H1 (cell line): ENCODE results near the gene METTL8. TPM values are rescaled to one million over a fixed set of nuclear protein-coding genes. Genes with fewer than 3 reads are reported as not detected.

Source experiments
- CTCF ChIA-PET: fragments of 300-600 bp; sonication (Branson Sonifier 250); formaldehyde crosslinking; loops from one replicate; lab custom pipeline; 2021; ENCODE audit not compliant: partially characterized antibody; lab: Charles Lee
- POLR2A ChIA-PET: fragments of 300-600 bp; sonication (Branson Sonifier 250); formaldehyde crosslinking; loops from one replicate; lab custom pipeline; 2021; ENCODE audit warnings: inconsistent platforms; ENCODE audit not compliant: partially characterized antibody; lab: Charles Lee
- DNase-seq, 2 experiments: peaks; one replicate each; pipeline versions ENCODE4 v3.0.0 to v3.0.0-alpha.2; 2010 to 2022; ENCODE audit warnings: low spot score in 2 of 2, low read depth in 1 of 2, mixed read lengths in 1 of 2
- FAIRE-seq: peaks from 2 replicates; lab custom pipeline; 2011; peaks lifted over from hg19 to GRCh38; lab: Jason Lieb, UNC
- H2AFZ ChIP-seq: 2 replicates; pipeline ENCODE4 v1.8.1; 2012; ENCODE audit warnings: low read length, inconsistent platforms
- H2AK5ac ChIP-seq: 2 replicates; pipeline ENCODE4 v1.6.1; 2013; ENCODE audit warnings: low read depth, low read length
- H2BK120ac ChIP-seq: replicated peaks from 2 replicates; pipeline ENCODE3; 2013; ENCODE audit warnings: low read depth, low read length, inconsistent platforms
- H2BK12ac ChIP-seq: 2 replicates; pipeline ENCODE4 v1.6.1; 2013; ENCODE audit warnings: low read depth, low read length
- H2BK15ac ChIP-seq: 2 replicates; pipeline ENCODE4 v1.6.1; 2013; ENCODE audit warnings: low read length
- H2BK20ac ChIP-seq: 2 replicates; pipeline ENCODE4 v1.6.1; 2013; ENCODE audit warnings: low read length
- H2BK5ac ChIP-seq: 2 replicates; pipeline ENCODE4 v1.6.1; 2013; ENCODE audit warnings: low read depth, low read length
- H3K14ac ChIP-seq: 2 replicates; pipeline ENCODE4 v1.6.1; 2013; ENCODE audit warnings: inconsistent platforms; ENCODE audit not compliant: insufficient read length
- H3K18ac ChIP-seq: 2 replicates; pipeline ENCODE4 v1.6.1; 2013; ENCODE audit warnings: low read length; ENCODE audit errors: extremely low read depth
- H3K23ac ChIP-seq: 2 replicates; pipeline ENCODE4 v1.6.1; 2013; ENCODE audit warnings: inconsistent platforms; ENCODE audit not compliant: insufficient read length
- H3K23me2 ChIP-seq: 2 replicates; pipeline ENCODE4 v1.6.1; 2013; ENCODE audit warnings: low read depth, low read length
- H3K27ac ChIP-seq: 2 replicates; pipeline ENCODE4 v1.6.1; 2011; ENCODE audit warnings: low read depth, low read length, inconsistent platforms
- H3K27me3 ChIP-seq, 4 experiments: replicated peaks in 1 of 4; 1 replicate in 1 of 4; 2 replicates in 3 of 4; pipeline versions ENCODE4 v1.6.1 to v1.8.1; 2011 to 2013; ENCODE audit warnings: low read length in 3 of 4, mild to moderate bottlenecking in 3 of 4, inconsistent platforms in 2 of 4, mixed read lengths in 2 of 4, moderate library complexity in 1 of 4; ENCODE audit not compliant: control insufficient read depth in 3 of 4, insufficient read depth in 3 of 4; ENCODE audit errors: extremely low read depth in 1 of 4
- H3K36me3 ChIP-seq, 4 experiments: 2 replicates each; pipeline versions ENCODE4 v1.6.1 to v1.8.1; 2011 to 2013; ENCODE audit warnings: mild to moderate bottlenecking in 4 of 4, low read length in 3 of 4, moderate library complexity in 2 of 4, control low read depth in 1 of 4, inconsistent platforms in 1 of 4; ENCODE audit not compliant: insufficient read depth in 4 of 4, control insufficient read depth in 2 of 4
- H3K4ac ChIP-seq: replicated peaks from 2 replicates; pipeline ENCODE3; 2013; ENCODE audit warnings: low read length, low read depth, mixed read lengths, inconsistent platforms; ENCODE audit not compliant: insufficient read length
- H3K4me1 ChIP-seq, 4 experiments: replicated peaks in 1 of 4; 1 replicate in 1 of 4; 2 replicates in 3 of 4; pipeline versions ENCODE4 v1.6.1 to v1.8.1; 2011 to 2013; ENCODE audit warnings: low read length in 3 of 4, inconsistent platforms in 2 of 4, mixed read lengths in 1 of 4; ENCODE audit not compliant: insufficient read depth in 4 of 4, control insufficient read depth in 3 of 4
- H3K4me2 ChIP-seq, 2 experiments: 2 replicates each; pipeline versions ENCODE4 v1.6.1 to v1.8.1; 2011 to 2013; ENCODE audit warnings: low read depth in 2 of 2, low read length in 2 of 2, control low read depth in 1 of 2, inconsistent platforms in 1 of 2, mild to moderate bottlenecking in 1 of 2; ENCODE audit not compliant: insufficient read depth in 1 of 2
- H3K4me3 ChIP-seq, 4 experiments: fragments of 200-600, 300-600 bp in 1 of 4; sonication (generic), shearing (Covaris generic), sonication (Bioruptor Twin) in 1 of 4; 2 replicates each; pipeline versions ENCODE4 v1.5.1 to v1.8.1; 2011 to 2016; ENCODE audit warnings: low read length in 4 of 4, low read depth in 3 of 4, control low read depth in 2 of 4, inconsistent platforms in 2 of 4, mild to moderate bottlenecking in 2 of 4, mixed read lengths in 1 of 4, moderate library complexity in 1 of 4; ENCODE audit not compliant: insufficient read depth in 2 of 4; ENCODE audit errors: extremely low read depth in 1 of 4
- H3K56ac ChIP-seq: replicated peaks from 2 replicates; pipeline ENCODE3; 2013; ENCODE audit warnings: low read depth, mild to moderate bottlenecking, mixed read lengths, low read length, inconsistent platforms; ENCODE audit not compliant: insufficient read length
- H3K79me1 ChIP-seq: 2 replicates; pipeline ENCODE4 v1.6.1; 2013; ENCODE audit warnings: low read depth, low read length, control low read depth
- H3K79me2 ChIP-seq, 2 experiments: 2 replicates each; pipeline versions ENCODE4 v1.6.1 to v1.8.1; 2012 to 2013; ENCODE audit warnings: low read length in 2 of 2, mild to moderate bottlenecking in 2 of 2, inconsistent platforms in 1 of 2; ENCODE audit not compliant: insufficient read depth in 2 of 2, control insufficient read depth in 1 of 2
- H3K9ac ChIP-seq, 4 experiments: replicated peaks in 1 of 4; 1 replicate in 1 of 4; 2 replicates in 3 of 4; pipeline versions ENCODE4 v1.6.1 to v1.8.1; 2011 to 2013; ENCODE audit warnings: low read depth in 3 of 4, low read length in 3 of 4, control low read depth in 2 of 4, mild to moderate bottlenecking in 2 of 4, moderate library complexity in 2 of 4, inconsistent platforms in 1 of 4; ENCODE audit errors: extremely low read depth in 1 of 4
- H3K9me3 ChIP-seq, 2 experiments: 2 replicates each; pipeline versions ENCODE4 v1.6.1 to v1.8.1; 2012 to 2013; ENCODE audit warnings: mild to moderate bottlenecking in 2 of 2, moderate library complexity in 2 of 2, control low read depth in 1 of 2, inconsistent platforms in 1 of 2, low read depth in 1 of 2, low read length in 1 of 2, mixed read lengths in 1 of 2; ENCODE audit not compliant: insufficient read depth in 2 of 2
- H4K20me1 ChIP-seq, 2 experiments: replicated peaks in 1 of 2; 2 replicates each; pipeline versions ENCODE3 to v1.8.1; 2011 to 2013; ENCODE audit warnings: inconsistent platforms in 2 of 2, low read length in 2 of 2, mild to moderate bottlenecking in 1 of 2; ENCODE audit not compliant: insufficient read depth in 2 of 2, control insufficient read depth in 1 of 2
- H4K5ac ChIP-seq: 2 replicates; pipeline ENCODE4 v1.6.1; 2013; ENCODE audit warnings: low read length, low read depth, mixed read lengths, inconsistent platforms; ENCODE audit not compliant: insufficient read length
- H4K8ac ChIP-seq: 2 replicates; pipeline ENCODE4 v1.8.0; 2013; ENCODE audit warnings: mild to moderate bottlenecking, moderate library complexity, low read length, inconsistent platforms; ENCODE audit not compliant: insufficient read depth; ENCODE audit errors: extremely low read depth
- H4K91ac ChIP-seq: replicated peaks from 2 replicates; pipeline ENCODE3; 2013; ENCODE audit warnings: low read length, mixed read lengths, inconsistent platforms; ENCODE audit not compliant: insufficient read length
- ASH2L ChIP-seq: fragments of 200-600, 300-600 bp; sonication (generic); IDR thresholded peaks from one replicate; pipeline ENCODE4 v1.7.1; 2017; ENCODE audit warnings: low read length
- CHD2 ChIP-seq: IDR thresholded peaks from 2 replicates; pipeline ENCODE4 v1.6.1; 2012; ENCODE audit warnings: low read length, improper control_type of control experiment
- CTCF ChIP-seq, 3 experiments: IDR thresholded peaks; 1 replicate in 2 of 3; 2 replicates in 1 of 3; pipeline versions ENCODE4 v1.5.1 to v1.6.1; 2011; ENCODE audit warnings: low read length in 3 of 3, mild to moderate bottlenecking in 3 of 3, inconsistent platforms in 2 of 3, low read depth in 1 of 3, moderate library complexity in 1 of 3; ENCODE audit not compliant: insufficient read depth in 1 of 3; ENCODE audit errors: control extremely low read depth in 1 of 3
- JUND ChIP-seq: IDR thresholded peaks from 2 replicates; pipeline ENCODE4 v1.6.1; 2011; ENCODE audit warnings: mild to moderate bottlenecking, improper control_type of control experiment, low read length
- POLR2A ChIP-seq, 2 experiments: IDR thresholded peaks; 1 replicate in 1 of 2; 2 replicates in 1 of 2; pipeline ENCODE4 v1.6.1; 2011; ENCODE audit warnings: low read depth in 2 of 2, low read length in 2 of 2, mild to moderate bottlenecking in 2 of 2; ENCODE audit errors: control extremely low read depth in 1 of 2
- SIN3A ChIP-seq, 2 experiments: IDR thresholded peaks in 1 of 2; conservative IDR thresholded peaks in 1 of 2; 2 replicates each; pipeline ENCODE4 v1.6.1; 2011 to 2012; ENCODE audit warnings: low read length in 2 of 2, improper control_type of control experiment in 1 of 2, low read depth in 1 of 2, mild to moderate bottlenecking in 1 of 2
- SIRT6 ChIP-seq: IDR thresholded peaks from one replicate; pipeline ENCODE4 v1.7.1; 2012; ENCODE audit warnings: low read length, inconsistent platforms
- SP2 ChIP-seq: IDR thresholded peaks from 2 replicates; pipeline ENCODE4 v1.6.1; 2012; ENCODE audit warnings: mild to moderate bottlenecking, low read length, inconsistent platforms
- SP4 ChIP-seq: IDR thresholded peaks from 2 replicates; pipeline ENCODE4 v1.6.1; 2012; ENCODE audit warnings: low read length, inconsistent platforms
- SRF ChIP-seq: IDR thresholded peaks from 2 replicates; pipeline ENCODE4 v1.6.1; 2011; ENCODE audit warnings: mild to moderate bottlenecking, low read depth, low read length, moderate library complexity
- TBP ChIP-seq: IDR thresholded peaks from 2 replicates; pipeline ENCODE4 v1.6.1; 2011; ENCODE audit warnings: low read depth, low read length, improper control_type of control experiment
- WGBS, 2 experiments: shearing (Covaris generic) in 1 of 2; methylation state at CpG; one replicate each; pipeline versions ENCODE4 v1.1.6 to v1.1.7; 2013 to 2015; ENCODE audit warnings: low lambda C conversion rate in 2 of 2, mixed read lengths in 2 of 2, inconsistent platforms in 1 of 2, low coverage in 1 of 2, missing lambda C conversion rate in 1 of 2; ENCODE audit not compliant: insufficient replicate concordance in 2 of 2, insufficient coverage in 1 of 2, insufficient read length in 1 of 2; ENCODE audit errors: extremely low coverage in 1 of 2, missing lambda C conversion rate in 1 of 2; 5-methylcytosine and 5-hydroxymethylcytosine counted together
- polyA plus RNA-seq, 7 experiments: library from polyadenylated mRNA; depleted of rRNA in 3 of 7; stranded (reverse) in 5 of 7; unstranded in 2 of 7; fragments of >200 nt in 5 of 7; fragments of 200-250 nt in 2 of 7; gene quantifications; 1 replicate in 5 of 7; 2 replicates in 1 of 7; 4 replicates in 1 of 7; pipeline versions ENCODE4 v1.2.1 to v1.2.3, GENCODE V29; 2011 to 2013; ENCODE audit warnings: missing spikeins in 2 of 7, mixed read lengths in 2 of 7
- total RNA-seq: library from RNA; stranded (reverse); fragmentation: NEBNext Ultra II Directional; extraction: Animal tissue kit (Norgen Biotek cat#: 25700); gene quantifications from 2 replicates; pipeline ENCODE4 v1.2.1, GENCODE V29; 2021

Gene METTL8
- total and polyA plus RNA-seq, 2 of the 8 experiments (the other 6 are each of a cell fraction or from before 2014, with no cell fraction given) = 17.6 to 79.7 TPM

DNA sequence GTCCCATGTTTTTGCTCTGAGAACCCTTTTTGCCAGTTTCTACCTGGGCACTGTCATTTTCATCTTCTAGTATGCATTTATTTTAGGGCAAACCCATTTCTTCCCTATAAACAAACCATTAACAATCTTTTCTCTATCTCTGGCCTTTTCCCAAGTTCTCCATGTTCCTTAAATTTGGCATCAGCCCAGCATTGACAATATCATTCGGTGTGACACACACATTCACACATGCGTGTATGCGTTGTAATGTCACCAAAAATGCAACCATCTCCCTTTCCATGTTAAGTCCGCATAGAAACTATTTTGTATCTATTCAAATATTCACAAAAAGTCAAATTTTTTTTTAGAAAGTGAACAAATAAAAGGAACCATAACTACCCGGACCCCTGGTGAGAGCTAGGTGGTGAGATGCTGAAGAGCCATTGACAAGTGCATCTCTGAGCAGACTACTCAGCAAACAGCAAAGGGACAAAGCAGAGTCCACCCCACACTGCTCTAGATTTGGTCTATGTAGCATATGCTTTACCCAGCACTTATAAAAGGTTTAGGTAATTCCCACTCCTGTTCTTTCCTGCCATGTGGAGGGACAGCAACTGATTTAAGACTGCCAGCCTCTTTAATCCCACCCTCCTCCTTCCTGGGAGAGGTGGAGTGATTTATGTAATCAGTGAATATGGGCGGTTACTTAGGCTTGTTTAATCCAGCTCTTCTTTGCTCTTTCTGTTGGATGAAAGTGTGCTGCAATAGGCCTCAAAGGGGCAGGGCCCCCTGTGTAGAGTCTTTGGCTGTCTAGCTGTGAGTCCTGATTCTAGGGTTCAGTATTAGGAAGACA lies 124.1 kb downstream of the METTL8 start:
- Histone ChIP-seq H3K23ac (no peak overlapping the region), H2AFZ (no peak overlapping the region), H3K23me2 (no peaks in the 10 kb centered on the region), H3K9me3 (peaks cover 22 to 30% of the 10 kb centered on the region in 2 experiments), H3K9ac (no peak overlapping the region), H2BK20ac (no peak overlapping the region), H3K27me3 (no peaks in the 10 kb centered on the region), H2AK5ac (no peak overlapping the region), H3K18ac (no peak overlapping the region), H3K4me1 (peaks cover 0 to 4% (median 2%) of the 10 kb centered on the region in 4 experiments; a peak in 3 of 7 replicates), H4K20me1 (no peaks in the 10 kb centered on the region), H3K14ac (no peak overlapping the region), H2BK5ac (no peak overlapping the region), H2BK12ac (no peak overlapping the region), H2BK120ac (no peak overlapping the region), H3K27ac (no peak overlapping the region), H4K91ac (no peak overlapping the region), H3K4me2 (no peak overlapping the region), H4K5ac (no peak overlapping the region), H4K8ac (no peak overlapping the region), H3K4ac (no peak overlapping the region), H3K79me2 (no peaks in the 10 kb centered on the region), H2BK15ac (no peak overlapping the region), H3K4me3 (no peak overlapping the region), H3K36me3 (peaks cover 0 to 19% (median 0%) of the 10 kb centered on the region in 4 experiments; a peak in 3 of 8 replicates), H3K56ac (no peak overlapping the region), H3K79me1 (no peaks in the 10 kb centered on the region)
- 89% methylated on average over 6 of the region's 6 CpGs; no CpG with 5 or more reads in 1 of the 2 experiments for WGBS, 2 experiments
- POLR2A ChIA-PET = no interaction called here
- FAIRE-seq = no peak
- CTCF ChIA-PET = interaction anchor here (0.6 to 1.1 kb wide), 4 partner anchors 25 to 87 kb away, joined by 3 to 4 read pairs (median 4); no protein-coding TSS in a partner anchor
- peak in 1 of 2 experiments; percentile 42 for DNase-seq
- TF ChIP-seq SP4 (no peak), CTCF (IDR thresholded peaks at IDR 0.05; ENCODE audit: control extremely low read depth in 1 of 3, insufficient read depth in 1 of 3, low read depth in 1 of 3, low read length in 3 of 3) (no peak), SRF (no peak), TBP (no peak), CHD2 (no peak), SP2 (no peak), JUND (no peak), ASH2L (no peak), POLR2A (IDR thresholded peaks at IDR 0.05; ENCODE audit: control extremely low read depth in 1 of 2, low read depth in 2 of 2, low read length in 2 of 2) (no peak), SIRT6 (no peak), SIN3A (conservative IDR thresholded peaks at IDR 0.05 in 1 of 2, IDR thresholded peaks at IDR 0.05 in 1 of 2; ENCODE audit: low read depth in 1 of 2, low read length in 2 of 2) (no peak)
